Gastrocnemius medialis (tissue), 4 donors: ENCODE data around the gene KATNIP. TPM values are rescaled to one million over a fixed set of nuclear protein-coding genes. Genes with fewer than 3 reads are reported as not detected.
A peak's percentile ranks its signal among the peaks of the same experiment; 100 is the strongest.

Source experiments
- ATAC-seq, 2 donors: fragments of 150-250 bp; one replicate each; pipeline ENCODE4 v1.9.1; 2016
- DNase-seq, 2 donors: peaks; one replicate each; pipeline ENCODE4 v3.0.0-alpha.2; 2019
- H3K27ac ChIP-seq, 4 donors: fragments of 200-600 bp; sonication (generic); 1 replicate in 1 of 4; 2 replicates in 3 of 4; pipeline ENCODE4 v1.5.1; 2016 to 2018; ENCODE audit warnings: mild to moderate bottlenecking in 2 of 4, moderate library complexity in 1 of 4
- H3K27me3 ChIP-seq, 3 donors: fragments of 200-600 bp; sonication (generic) in 2 of 3; 1 replicate in 1 of 3; 2 replicates in 2 of 3; pipeline versions ENCODE4 v1.5.1 to v1.6.0; 2016 to 2019; ENCODE audit warnings: mild to moderate bottlenecking in 1 of 3, moderate library complexity in 1 of 3
- H3K36me3 ChIP-seq, 2 donors: fragments of 200-600 bp; sonication (generic) in 1 of 2; one replicate each; pipeline ENCODE4 v1.5.1; 2017 to 2018
- H3K4me1 ChIP-seq, 2 donors: fragments of 200-600 bp; sonication (generic) in 1 of 2; one replicate each; pipeline ENCODE4 v1.5.1; 2016 to 2017; ENCODE audit warnings: mild to moderate bottlenecking in 2 of 2
- H3K4me3 ChIP-seq, 4 donors: fragments of 200-600 bp; sonication (generic) in 3 of 4; 1 replicate in 1 of 4; 2 replicates in 3 of 4; pipeline ENCODE4 v1.5.1; 2016 to 2019; ENCODE audit warnings: mild to moderate bottlenecking in 2 of 4
- H3K9me3 ChIP-seq, 3 donors: fragments of 200-600 bp; sonication (generic) in 2 of 3; 1 replicate in 1 of 3; 2 replicates in 2 of 3; pipeline ENCODE4 v1.5.1; 2016 to 2019
- CTCF ChIP-seq, 5 experiments: fragments of 450-650 bp in 3 of 5; fragments of 200-600 bp in 2 of 5; sonication (generic) in 2 of 5; IDR thresholded peaks in 4 of 5; conservative IDR thresholded peaks in 1 of 5; 1 replicate in 4 of 5; 2 replicates in 1 of 5; pipeline ENCODE4 v1.5.1; 2016 to 2019; ENCODE audit warnings: antibody characterized with exemption in 5 of 5, mild to moderate bottlenecking in 3 of 5, moderate library complexity in 3 of 5
- POLR2A ChIP-seq, 2 donors: fragments of 450-650 bp; IDR thresholded peaks; one replicate each; pipeline ENCODE4 v1.6.1; 2017; ENCODE audit warnings: antibody characterized with exemption in 2 of 2, mild to moderate bottlenecking in 2 of 2, moderate library complexity in 2 of 2
- in situ Hi-C, 4 donors: fragments of 200-750 bp; cut with MboI; loops; one replicate each; pipeline versions ENCODE4 v1.15.0 to v1.8.0; 2017; ENCODE audit warnings: low sequenced_read_pairs in 4 of 4
- intact Hi-C: fragments of 100-400 bp; cut with DNase I; formaldehyde crosslinking; loops from one replicate; pipeline ENCODE4 v1.15.1; 2023; ENCODE audit warnings: low total_unique reads
- total RNA-seq, 4 donors: library from RNA; depleted of rRNA; stranded (reverse); fragments of >200 nt; gene quantifications; one replicate each; pipeline versions ENCODE4 v1.1.0 to v1.2.3, GENCODE V29; 2016

KATNIP gene
- total RNA-seq, 4 donors from 2014 or later: 6.3 to 12.1 (median 7.7) TPM

DNA sequence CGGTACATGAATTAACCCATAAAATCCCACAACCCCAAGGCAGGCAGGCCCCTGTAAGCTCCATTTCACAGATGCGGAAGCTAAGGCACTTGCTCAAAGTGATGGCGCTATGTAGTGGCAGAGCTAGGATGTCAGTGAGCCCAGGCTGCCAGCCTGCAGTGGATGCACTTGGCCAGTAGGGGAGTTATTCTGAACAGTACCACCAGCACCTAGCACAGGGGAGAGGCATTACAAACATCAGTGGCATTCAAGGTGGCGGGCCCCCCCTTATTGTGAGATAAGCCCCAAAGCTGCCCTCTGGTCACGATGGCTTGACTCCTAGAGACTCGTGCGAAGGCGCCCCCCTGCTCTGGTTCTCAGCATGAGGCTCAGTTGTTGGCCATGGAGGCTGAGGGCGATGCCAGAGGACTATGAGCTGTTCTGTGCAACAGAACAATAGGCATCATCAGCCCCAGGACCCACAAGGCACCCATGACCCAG is 34.0 kb upstream of the KATNIP start:
- DNase-seq: peak in 1 of 2 donors; percentile 49
- peaks cover 0 to 14% of the 10 kb centered on the region in 2 donors for H3K36me3 ChIP-seq

DNA sequence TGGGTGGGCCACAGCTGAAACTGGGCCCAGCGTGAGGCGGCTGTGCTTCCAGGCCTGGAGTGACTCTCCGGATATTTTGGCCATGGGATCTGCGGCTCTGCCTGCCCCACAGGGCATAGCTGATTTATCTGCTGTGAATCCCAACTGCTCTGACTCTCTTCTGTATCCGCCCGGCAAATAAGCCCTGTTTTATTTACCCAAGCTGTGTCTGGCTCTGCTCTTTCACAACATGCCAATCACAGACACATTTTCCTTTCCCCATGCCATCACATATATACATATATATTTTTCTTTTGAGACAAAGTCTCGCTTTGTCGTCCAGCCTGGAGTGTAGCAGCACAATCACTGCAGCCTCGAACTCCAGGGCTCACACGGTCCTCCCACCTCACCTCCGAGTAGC is 33.6 kb upstream of the KATNIP start:
- TF ChIP-seq CTCF (IDR thresholded peaks at IDR 0.05 in 4 of 5, conservative IDR thresholded peaks at IDR 0.05 in 1 of 5) (no peak), POLR2A (IDR thresholded peaks at IDR 0.05) (no peak)
- Histone ChIP-seq H3K27me3 (no peaks in the 10 kb centered on the region), H3K9me3 (no peaks in the 10 kb centered on the region), H3K4me1 (peaks cover 52 to 60% of the 10 kb centered on the region in 2 donors), H3K4me3 (no peak overlapping the region), H3K27ac (peak overlapping the region; percentile 96 to 98 (median 98)), H3K36me3 (peaks cover 0 to 10% of the 10 kb centered on the region in 2 donors)
- ATAC-seq: no peak
- DNase-seq: no peak
- intact Hi-C loops: loop anchor here (2.0 kb wide), 1 partner anchor 14 kb away; no protein-coding TSS in a partner anchor
- in situ Hi-C loops: no loop called here

More for the DNA sequence above, 34.0 kb upstream of the KATNIP start:
- TF ChIP-seq CTCF (IDR thresholded peaks at IDR 0.05 in 4 of 5, conservative IDR thresholded peaks at IDR 0.05 in 1 of 5) (peak; percentile 23 to 72 (median 51)), POLR2A (IDR thresholded peaks at IDR 0.05) (no peak)
- Histone ChIP-seq H3K27me3 (no peaks in the 10 kb centered on the region), H3K27ac (peak overlapping the region; percentile 96 to 98 (median 98)), H3K9me3 (no peaks in the 10 kb centered on the region), H3K4me1 (peaks cover 49 to 56% of the 10 kb centered on the region in 2 donors), H3K4me3 (no peak overlapping the region)
- in situ Hi-C loops: no loop called here
- no peak for ATAC-seq
- intact Hi-C loops: loop anchor here (2.0 kb wide), 1 partner anchor 15 kb away; no protein-coding TSS in a partner anchor

DNA sequence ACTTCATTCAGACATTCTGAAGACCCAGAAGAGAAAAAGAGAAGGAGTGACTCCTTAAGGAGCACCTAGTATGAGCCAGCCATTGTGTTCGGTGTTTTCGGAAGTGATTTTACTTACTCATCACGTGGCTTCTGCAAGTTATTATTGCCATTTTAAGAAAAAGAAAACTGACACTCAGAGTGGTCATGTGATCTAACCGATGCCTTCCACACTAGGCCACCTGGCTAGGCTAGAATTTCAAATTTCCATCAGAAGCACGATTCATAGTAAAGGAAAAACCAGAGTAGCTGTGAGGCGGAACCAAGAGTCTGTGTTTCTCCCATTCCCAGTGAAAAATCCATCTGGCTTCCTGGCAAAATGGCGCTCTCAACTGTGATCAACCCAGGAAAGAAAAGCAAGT is 32.3 kb upstream of the KATNIP start:
- H3K27me3 ChIP-seq: no peaks in the 10 kb centered on the region
- peak overlapping the region; percentile 96 to 98 (median 98) for H3K27ac ChIP-seq
- no peaks in the 10 kb centered on the region for H3K9me3 ChIP-seq
- intact Hi-C loops (loop anchor here (2.0 kb wide), 1 partner anchor 13 kb away; no protein-coding TSS in a partner anchor), in situ Hi-C loops (no loop called here)
- DNase-seq: no peak
- peaks cover 63 to 73% of the 10 kb centered on the region in 2 donors for H3K4me1 ChIP-seq
- peaks cover 0 to 7% of the 10 kb centered on the region in 2 donors for H3K36me3 ChIP-seq
- no peak for ATAC-seq
- no peak overlapping the region for H3K4me3 ChIP-seq
- TF ChIP-seq POLR2A (IDR thresholded peaks at IDR 0.05) (no peak), CTCF (IDR thresholded peaks at IDR 0.05 in 4 of 5, conservative IDR thresholded peaks at IDR 0.05 in 1 of 5) (no peak)

GRCh38 chr16:27518226-27518625 is 31.7 kb upstream of the KATNIP start:
- H3K27ac ChIP-seq: peak overlapping the region; percentile 96 to 98 (median 98)
- no peaks in the 10 kb centered on the region for H3K9me3 ChIP-seq
- no peaks in the 10 kb centered on the region for H3K27me3 ChIP-seq
- ATAC-seq (peak; percentile 40 to 49), DNase-seq (peak in 1 of 2 donors; percentile 62)
- no peak for TF ChIP-seq CTCF (IDR thresholded peaks at IDR 0.05 in 4 of 5, conservative IDR thresholded peaks at IDR 0.05 in 1 of 5)
- TF ChIP-seq POLR2A (IDR thresholded peaks at IDR 0.05): peak; percentile 26 to 51
- peaks cover 68 to 79% of the 10 kb centered on the region in 2 donors for H3K4me1 ChIP-seq
- in situ Hi-C loops (no loop called here), intact Hi-C loops (no loop called here)
- no peak overlapping the region for H3K4me3 ChIP-seq
- peaks cover 0 to 3% of the 10 kb centered on the region in 2 donors for H3K36me3 ChIP-seq
